Right kidney (tissue), 1 donor: Measurements from ENCODE around the gene SLU7.

ENCODE experiments used
- DNase-seq: peaks from one replicate; pipeline ENCODE4 v3.0.0-alpha.2; 2016

The SLU7 gene

GRCh38 chr5:160419458-160420330 lies 813 bp upstream of the SLU7 start:
- no peak for DNase-seq

- DNase-seq, result peak; percentile 98
Measured at GRCh38 chr5:160399402-160400353, 19.2 kb downstream of the SLU7 start, which contains the start of gene FAM200C. TSS of gene FAM200C (minus strand) at chr5:160400054. CDS start at chr5:160395490, 4,564 bp downstream.

GRCh38 chr5:160398806-160399205 lies 20.1 kb downstream of the SLU7 start:
- no peak for DNase-seq

- DNase-seq, result no peak
Measured at GRCh38 chr5:160397492-160397891, 21.4 kb downstream of the SLU7 start.

- DNase-seq, result no peak
Measured at GRCh38 chr5:160395111-160395510, 23.8 kb downstream of the SLU7 start.

GRCh38 chr5:160390787-160391696 lies 27.8 kb downstream of the SLU7 start:
- no peak for DNase-seq

GRCh38 chr5:160387445-160387844 lies 31.4 kb downstream of the SLU7 start:
- DNase-seq, result no peak

- DNase-seq, result no peak
Measured at GRCh38 chr5:160385496-160385895, 33.4 kb downstream of the SLU7 start.

- DNase-seq, result no peak
Measured at GRCh38 chr5:160384681-160385080, 34.2 kb downstream of the SLU7 start.

- no peak for DNase-seq
Measured at GRCh38 chr5:160382346-160382745, 36.5 kb downstream of the SLU7 start.

GRCh38 chr5:160380041-160380440 lies 38.8 kb downstream of the SLU7 start:
- no peak for DNase-seq

- no peak for DNase-seq
Measured at GRCh38 chr5:160379511-160379910, 39.4 kb downstream of the SLU7 start.

GRCh38 chr5:160378330-160378729 lies 40.6 kb downstream of the SLU7 start:
- DNase-seq, result no peak

GRCh38 chr5:160377651-160378050 lies 41.2 kb downstream of the SLU7 start:
- no peak for DNase-seq

- DNase-seq, result no peak
Measured at GRCh38 chr5:160376416-160376815, 42.5 kb downstream of the SLU7 start.

GRCh38 chr5:160375701-160376100 lies 43.2 kb downstream of the SLU7 start:
- DNase-seq, result no peak

GRCh38 chr5:160375166-160375565 lies 43.7 kb downstream of the SLU7 start:
- no peak for DNase-seq

GRCh38 chr5:160371294-160371693 lies 47.6 kb downstream of the SLU7 start:
- DNase-seq, result no peak

- no peak for DNase-seq
Measured at GRCh38 chr5:160370713-160371034, 48.2 kb downstream of the SLU7 start.

GRCh38 chr5:160369990-160370712 lies 48.7 kb downstream of the SLU7 start, which contains the start of gene C1QTNF2:
TSS of gene C1QTNF2 (minus strand) at chr5:160370626. CDS start at chr5:160355011, 15,615 bp downstream.
- peak; percentile 73 for DNase-seq

- DNase-seq, result no peak
Measured at GRCh38 chr5:160367885-160368284, 51.0 kb downstream of the SLU7 start.
